ENCODE data around the gene ZNF143.

- no peak for TF ChIP-seq CTCF (IDR thresholded peaks at IDR 0.05; ENCODE audit: insufficient read depth, low read length)
- no peak for TF ChIP-seq REST (IDR thresholded peaks at IDR 0.05; ENCODE audit: insufficient replicate concordance, low read depth)
- TF ChIP-seq POLR2AphosphoS5 (IDR thresholded peaks at IDR 0.05; ENCODE audit: low read depth), result no peak
- TF ChIP-seq GABPA (IDR thresholded peaks at IDR 0.05; ENCODE audit: low read depth), result no peak
- no peak for TF ChIP-seq SPI1 (IDR thresholded peaks at IDR 0.05; ENCODE audit: borderline replicate concordance, low read depth)
Measured at GRCh38 chr11:9438611-9439010, 22.2 kb upstream of the ZNF143 start.
